GM15510 (cell line): ENCODE results near the gene USP4.

Experiments used
- POLR2A ChIP-seq: IDR thresholded peaks from 3 replicates; pipeline ENCODE4 v1.6.1; 2011; ENCODE audit warnings: borderline replicate concordance; ENCODE audit not compliant: insufficient read length; ENCODE audit errors: extremely low read depth

USP4 gene

GRCh38 chr3:49311283-49311682, 28.6 kb downstream of the USP4 start:
- TF ChIP-seq POLR2A, result no peak

GRCh38 chr3:49310677-49311076, 29.2 kb downstream of the USP4 start:
- TF ChIP-seq POLR2A, result no peak

GRCh38 chr3:49305608-49306007, 34.2 kb downstream of the USP4 start:
- TF ChIP-seq POLR2A, result no peak

GRCh38 chr3:49302613-49303012, 37.2 kb downstream of the USP4 start:
- TF ChIP-seq POLR2A, result no peak

- TF ChIP-seq POLR2A, result no peak
These were observed 39.3 kb downstream of the USP4 start for GRCh38 chr3:49300595-49300994.

GRCh38 chr3:49298511-49298910, 41.3 kb downstream of the USP4 start:
- TF ChIP-seq POLR2A, result no peak

- no peak for TF ChIP-seq POLR2A
These were observed 43.0 kb downstream of the USP4 start for GRCh38 chr3:49296781-49297411.

GRCh38 chr3:49295489-49296058, 44.3 kb downstream of the USP4 start:
- TF ChIP-seq POLR2A, result no peak

- TF ChIP-seq POLR2A, result no peak
These were observed 45.5 kb downstream of the USP4 start for GRCh38 chr3:49294343-49294742.

- TF ChIP-seq POLR2A, result no peak
These were observed 55.9 kb downstream of the USP4 start for GRCh38 chr3:49283997-49284396.

GRCh38 chr3:49279376-49279775, 60.5 kb downstream of the USP4 start:
- no peak for TF ChIP-seq POLR2A

- TF ChIP-seq POLR2A, result no peak
These were observed 61.3 kb downstream of the USP4 start for GRCh38 chr3:49278548-49278947.

GRCh38 chr3:49277383-49277775, 62.5 kb downstream of the USP4 start:
- TF ChIP-seq POLR2A, result no peak

- peak; percentile 54 for TF ChIP-seq POLR2A
These were observed 63.1 kb downstream of the USP4 start, which contains the start of gene C3orf62 for GRCh38 chr3:49276475-49277382. Gene C3orf62, minus strand, starts transcription at chr3:49277232. Its CDS starts 360 bp downstream, at chr3:49276872.

- TF ChIP-seq POLR2A, result no peak
These were observed 65.9 kb downstream of the USP4 start for GRCh38 chr3:49273825-49274532.
